ENCODE results near the gene CAT.

Gene CAT

DNA sequence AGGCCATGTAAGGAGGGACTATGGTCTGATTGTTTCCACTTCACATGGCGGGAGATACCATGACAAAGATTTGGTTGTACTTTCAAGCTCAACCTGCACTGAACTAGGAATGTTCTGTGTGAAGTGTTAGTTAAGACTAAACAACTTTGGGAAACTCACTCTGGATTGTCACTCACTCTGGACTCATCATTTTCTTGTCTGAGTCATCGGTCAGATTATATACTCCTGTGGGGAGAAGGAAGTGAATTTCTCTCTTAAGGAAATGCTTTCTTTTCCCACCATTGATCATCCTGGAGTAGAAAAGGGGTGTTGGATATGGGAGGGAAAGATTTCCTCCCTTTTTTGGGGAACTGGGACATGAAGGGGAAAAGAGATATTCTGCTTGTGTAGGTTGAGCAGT lies 26.9 kb upstream of the CAT start:
- TF ChIP-seq, protein P1, sequence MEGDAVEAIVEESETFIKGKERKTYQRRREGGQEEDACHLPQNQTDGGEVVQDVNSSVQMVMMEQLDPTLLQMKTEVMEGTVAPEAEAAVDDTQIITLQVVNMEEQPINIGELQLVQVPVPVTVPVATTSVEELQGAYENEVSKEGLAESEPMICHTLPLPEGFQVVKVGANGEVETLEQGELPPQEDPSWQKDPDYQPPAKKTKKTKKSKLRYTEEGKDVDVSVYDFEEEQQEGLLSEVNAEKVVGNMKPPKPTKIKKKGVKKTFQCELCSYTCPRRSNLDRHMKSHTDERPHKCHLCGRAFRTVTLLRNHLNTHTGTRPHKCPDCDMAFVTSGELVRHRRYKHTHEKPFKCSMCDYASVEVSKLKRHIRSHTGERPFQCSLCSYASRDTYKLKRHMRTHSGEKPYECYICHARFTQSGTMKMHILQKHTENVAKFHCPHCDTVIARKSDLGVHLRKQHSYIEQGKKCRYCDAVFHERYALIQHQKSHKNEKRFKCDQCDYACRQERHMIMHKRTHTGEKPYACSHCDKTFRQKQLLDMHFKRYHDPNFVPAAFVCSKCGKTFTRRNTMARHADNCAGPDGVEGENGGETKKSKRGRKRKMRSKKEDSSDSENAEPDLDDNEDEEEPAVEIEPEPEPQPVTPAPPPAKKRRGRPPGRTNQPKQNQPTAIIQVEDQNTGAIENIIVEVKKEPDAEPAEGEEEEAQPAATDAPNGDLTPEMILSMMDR (conservative IDR thresholded peaks at IDR 0.05; ENCODE audit: low read length), result no peak

GRCh38 chr11:34413263-34413662 lies 25.5 kb upstream of the CAT start:
- no peak for DNase-seq (ENCODE audit: low read depth)
- TF ChIP-seq, protein P1 (conservative IDR thresholded peaks at IDR 0.05; ENCODE audit: low read length), result no peak
- H3K4me3 ChIP-seq (ENCODE audit: low read length), result no peak overlapping the region

More for the DNA sequence above, 26.9 kb upstream of the CAT start:
- H3K4me3 ChIP-seq (ENCODE audit: low read length), result no peak overlapping the region
- no peak for DNase-seq (ENCODE audit: low read depth)

DNA sequence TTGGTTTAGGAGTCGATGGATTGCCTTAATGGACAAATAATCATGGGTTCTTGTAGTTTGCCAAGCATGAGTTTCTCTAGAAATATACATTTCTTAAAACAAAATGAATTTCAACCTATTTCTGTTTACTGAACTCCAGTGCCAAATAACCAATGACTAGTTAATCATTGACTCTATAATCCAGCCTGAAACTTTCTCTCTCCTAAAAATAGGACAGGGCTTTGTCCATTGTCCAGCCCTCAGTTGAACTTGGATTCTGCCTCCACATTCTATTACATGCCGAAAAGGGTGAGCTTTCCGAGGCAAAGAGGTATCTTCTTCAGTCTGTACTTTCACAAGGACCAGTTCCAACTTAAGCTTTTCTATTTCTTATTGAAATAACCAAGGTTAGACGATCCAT lies 23.2 kb upstream of the CAT start:
- TF ChIP-seq, protein P1 (conservative IDR thresholded peaks at IDR 0.05; ENCODE audit: low read length), result no peak
- DNase-seq (ENCODE audit: low read depth), result no peak
- no peak overlapping the region for H3K4me3 ChIP-seq (ENCODE audit: low read length)

- no peak overlapping the region for H3K4me3 ChIP-seq (ENCODE audit: low read length)
- DNase-seq (ENCODE audit: low read depth), result peak; percentile 44
- TF ChIP-seq, protein P1 (conservative IDR thresholded peaks at IDR 0.05; ENCODE audit: low read length), result no peak
Observed at GRCh38 chr11:34416088-34416487, 22.6 kb upstream of the CAT start.

- DNase-seq (ENCODE audit: low read depth), result peak; percentile 63
- no peak overlapping the region for H3K4me3 ChIP-seq (ENCODE audit: low read length)
- TF ChIP-seq, protein P1 (conservative IDR thresholded peaks at IDR 0.05; ENCODE audit: low read length), result no peak
Observed at GRCh38 chr11:34416766-34417165, 22.0 kb upstream of the CAT start.

- TF ChIP-seq, protein P1 (conservative IDR thresholded peaks at IDR 0.05; ENCODE audit: low read length), result peak; percentile 14
Observed at GRCh38 chr11:34417202-34417601, 21.5 kb upstream of the CAT start.

DNA sequence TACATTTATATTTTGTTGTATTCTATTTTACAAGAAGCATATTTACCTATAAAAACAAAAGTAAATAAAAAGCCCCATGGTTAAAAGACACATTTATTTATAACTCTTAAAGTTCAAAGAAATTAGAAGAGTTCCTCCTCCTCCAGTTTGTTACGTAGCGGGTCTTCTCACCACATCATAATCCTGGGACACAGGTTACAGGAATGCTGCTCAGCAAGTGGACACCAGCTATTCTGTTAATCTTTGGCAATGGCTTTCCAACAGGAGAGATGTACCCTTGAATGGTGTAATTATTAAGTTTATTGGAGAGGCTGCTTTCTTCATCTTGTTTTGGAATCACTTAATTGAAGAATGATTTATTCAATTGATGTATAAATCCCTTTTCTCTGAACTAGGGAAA lies 19.6 kb upstream of the CAT start:
- H3K4me3 ChIP-seq (ENCODE audit: low read length), result no peak overlapping the region
- TF ChIP-seq, protein P1 (conservative IDR thresholded peaks at IDR 0.05; ENCODE audit: low read length), result no peak
- DNase-seq (ENCODE audit: low read depth), result no peak

More at GRCh38 chr11:34417202-34417601, 21.5 kb upstream of the CAT start:
- H3K4me3 ChIP-seq (ENCODE audit: low read length), result no peak overlapping the region
- DNase-seq (ENCODE audit: low read depth), result no peak

Measured in AG10803 (cell line).